ENCODE data around the gene CD82.

GRCh38 chr11:44643217-44643616 lies 77.8 kb downstream of the CD82 start:
- TF ChIP-seq POLR2A (IDR thresholded peaks at IDR 0.05) (no peak), POLR2AphosphoS5 (IDR thresholded peaks at IDR 0.05) (no peak)

Data from breast epithelium (tissue), 3 donors.